Gastrocnemius medialis (tissue), 4 donors: ENCODE measurements around the gene TENM3. TPM values are rescaled to one million over a fixed set of nuclear protein-coding genes. Genes with fewer than 3 reads are reported as not detected.

ENCODE experiments used
- ATAC-seq, 2 donors: fragments of 150-250 bp; one replicate each; pipeline ENCODE4 v1.9.1; 2016
- DNase-seq, 2 donors: peaks; one replicate each; pipeline ENCODE4 v3.0.0-alpha.2; 2019
- H3K27ac ChIP-seq, 4 donors: fragments of 200-600 bp; sonication (generic); 1 replicate in 1 of 4; 2 replicates in 3 of 4; pipeline ENCODE4 v1.5.1; 2016 to 2018; ENCODE audit warnings: mild to moderate bottlenecking in 2 of 4, moderate library complexity in 1 of 4
- H3K27me3 ChIP-seq, 3 donors: fragments of 200-600 bp; sonication (generic) in 2 of 3; 1 replicate in 1 of 3; 2 replicates in 2 of 3; pipeline versions ENCODE4 v1.5.1 to v1.6.0; 2016 to 2019; ENCODE audit warnings: mild to moderate bottlenecking in 1 of 3, moderate library complexity in 1 of 3
- H3K36me3 ChIP-seq, 2 donors: fragments of 200-600 bp; sonication (generic) in 1 of 2; one replicate each; pipeline ENCODE4 v1.5.1; 2017 to 2018
- H3K4me1 ChIP-seq, 2 donors: fragments of 200-600 bp; sonication (generic) in 1 of 2; one replicate each; pipeline ENCODE4 v1.5.1; 2016 to 2017; ENCODE audit warnings: mild to moderate bottlenecking in 2 of 2
- H3K4me3 ChIP-seq, 4 donors: fragments of 200-600 bp; sonication (generic) in 3 of 4; 1 replicate in 1 of 4; 2 replicates in 3 of 4; pipeline ENCODE4 v1.5.1; 2016 to 2019; ENCODE audit warnings: mild to moderate bottlenecking in 2 of 4
- H3K9me3 ChIP-seq, 3 donors: fragments of 200-600 bp; sonication (generic) in 2 of 3; 1 replicate in 1 of 3; 2 replicates in 2 of 3; pipeline ENCODE4 v1.5.1; 2016 to 2019
- POLR2A ChIP-seq, 2 donors: fragments of 450-650 bp; IDR thresholded peaks; one replicate each; pipeline ENCODE4 v1.6.1; 2017; ENCODE audit warnings: antibody characterized with exemption in 2 of 2, mild to moderate bottlenecking in 2 of 2, moderate library complexity in 2 of 2
- in situ Hi-C, 4 donors: fragments of 200-750 bp; cut with MboI; loops; one replicate each; pipeline versions ENCODE4 v1.15.0 to v1.8.0; 2017; ENCODE audit warnings: low sequenced_read_pairs in 4 of 4
- intact Hi-C: fragments of 100-400 bp; cut with DNase I; formaldehyde crosslinking; loops from one replicate; pipeline ENCODE4 v1.15.1; 2023; ENCODE audit warnings: low total_unique reads
- total RNA-seq, 4 donors: library from RNA; depleted of rRNA; stranded (reverse); fragments of >200 nt; gene quantifications; one replicate each; pipeline versions ENCODE4 v1.1.0 to v1.2.3, GENCODE V29; 2016
- TF ChIP-seq, protein P1 (sequence below), 5 experiments: fragments of 450-650 bp in 3 of 5; fragments of 200-600 bp in 2 of 5; sonication (generic) in 2 of 5; IDR thresholded peaks in 4 of 5; conservative IDR thresholded peaks in 1 of 5; 1 replicate in 4 of 5; 2 replicates in 1 of 5; pipeline ENCODE4 v1.5.1; 2016 to 2019; ENCODE audit warnings: antibody characterized with exemption in 5 of 5, mild to moderate bottlenecking in 3 of 5, moderate library complexity in 3 of 5

Gene TENM3
- total RNA-seq, 4 donors from 2014 or later: 8.3 to 16.2 (median 12.3) TPM

DNA sequence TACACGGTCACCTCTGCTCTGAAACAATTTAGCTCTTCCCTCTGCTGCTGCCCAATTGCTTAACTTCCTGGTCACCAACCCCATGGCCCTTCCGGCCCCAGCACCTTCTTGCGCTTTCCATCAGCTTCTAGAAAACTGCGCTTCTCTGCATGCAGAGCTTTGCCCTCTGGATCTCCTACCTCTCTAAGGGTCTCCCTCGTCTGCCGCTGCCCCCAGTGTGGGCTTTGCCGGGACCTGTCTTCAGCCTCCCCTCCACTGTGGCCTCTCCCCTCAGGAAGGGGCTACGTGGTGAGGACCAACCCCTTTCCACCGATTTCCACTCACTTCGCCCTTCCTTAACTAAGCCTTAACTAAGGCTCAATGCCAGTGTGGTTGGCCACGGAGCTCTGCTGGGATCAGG lies 579.4 kb downstream of the TENM3 start:
- intact Hi-C loops (no loop called here), in situ Hi-C loops (no loop called here)
- H3K27me3 ChIP-seq: no peaks in the 10 kb centered on the region
- ATAC-seq (no peak), DNase-seq (no peak)
- no peak overlapping the region for H3K4me3 ChIP-seq
- no peaks in the 10 kb centered on the region for H3K36me3 ChIP-seq
- H3K27ac ChIP-seq: no peak overlapping the region
- no peaks in the 10 kb centered on the region for H3K9me3 ChIP-seq
- H3K4me1 ChIP-seq: no peaks in the 10 kb centered on the region
- TF ChIP-seq, protein P1, sequence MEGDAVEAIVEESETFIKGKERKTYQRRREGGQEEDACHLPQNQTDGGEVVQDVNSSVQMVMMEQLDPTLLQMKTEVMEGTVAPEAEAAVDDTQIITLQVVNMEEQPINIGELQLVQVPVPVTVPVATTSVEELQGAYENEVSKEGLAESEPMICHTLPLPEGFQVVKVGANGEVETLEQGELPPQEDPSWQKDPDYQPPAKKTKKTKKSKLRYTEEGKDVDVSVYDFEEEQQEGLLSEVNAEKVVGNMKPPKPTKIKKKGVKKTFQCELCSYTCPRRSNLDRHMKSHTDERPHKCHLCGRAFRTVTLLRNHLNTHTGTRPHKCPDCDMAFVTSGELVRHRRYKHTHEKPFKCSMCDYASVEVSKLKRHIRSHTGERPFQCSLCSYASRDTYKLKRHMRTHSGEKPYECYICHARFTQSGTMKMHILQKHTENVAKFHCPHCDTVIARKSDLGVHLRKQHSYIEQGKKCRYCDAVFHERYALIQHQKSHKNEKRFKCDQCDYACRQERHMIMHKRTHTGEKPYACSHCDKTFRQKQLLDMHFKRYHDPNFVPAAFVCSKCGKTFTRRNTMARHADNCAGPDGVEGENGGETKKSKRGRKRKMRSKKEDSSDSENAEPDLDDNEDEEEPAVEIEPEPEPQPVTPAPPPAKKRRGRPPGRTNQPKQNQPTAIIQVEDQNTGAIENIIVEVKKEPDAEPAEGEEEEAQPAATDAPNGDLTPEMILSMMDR (IDR thresholded peaks at IDR 0.05 in 4 of 5, conservative IDR thresholded peaks at IDR 0.05 in 1 of 5): no peak
- TF ChIP-seq POLR2A (IDR thresholded peaks at IDR 0.05): no peak

DNA sequence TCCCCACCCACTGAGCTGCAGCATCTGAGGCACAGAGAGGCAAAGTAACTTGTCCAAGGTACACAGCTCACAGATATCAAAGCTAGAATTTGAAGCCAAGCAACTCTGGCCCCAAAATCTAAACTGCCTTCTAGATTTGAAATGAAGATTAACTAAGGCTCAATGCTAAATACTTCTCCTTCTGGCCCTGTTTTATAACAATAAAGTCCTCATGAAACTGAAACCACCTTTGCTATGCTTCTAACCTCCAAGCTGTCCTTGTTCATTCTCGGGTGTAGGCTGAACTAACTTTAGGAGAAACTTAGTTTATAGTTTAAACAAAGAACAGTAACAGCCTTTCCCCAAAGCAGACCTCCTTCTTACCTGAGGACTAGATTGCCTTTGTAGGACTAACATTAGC lies 580.4 kb downstream of the TENM3 start:
- Histone ChIP-seq H3K9me3 (no peaks in the 10 kb centered on the region), H3K27me3 (no peaks in the 10 kb centered on the region), H3K27ac (no peak overlapping the region), H3K4me1 (no peaks in the 10 kb centered on the region), H3K36me3 (no peaks in the 10 kb centered on the region), H3K4me3 (no peak overlapping the region)
- ATAC-seq (no peak), DNase-seq (no peak)
- in situ Hi-C loops: no loop called here
- TF ChIP-seq POLR2A (IDR thresholded peaks at IDR 0.05): no peak
- TF ChIP-seq, protein P1 (IDR thresholded peaks at IDR 0.05 in 4 of 5, conservative IDR thresholded peaks at IDR 0.05 in 1 of 5): no peak
- intact Hi-C loops: no loop called here

DNA sequence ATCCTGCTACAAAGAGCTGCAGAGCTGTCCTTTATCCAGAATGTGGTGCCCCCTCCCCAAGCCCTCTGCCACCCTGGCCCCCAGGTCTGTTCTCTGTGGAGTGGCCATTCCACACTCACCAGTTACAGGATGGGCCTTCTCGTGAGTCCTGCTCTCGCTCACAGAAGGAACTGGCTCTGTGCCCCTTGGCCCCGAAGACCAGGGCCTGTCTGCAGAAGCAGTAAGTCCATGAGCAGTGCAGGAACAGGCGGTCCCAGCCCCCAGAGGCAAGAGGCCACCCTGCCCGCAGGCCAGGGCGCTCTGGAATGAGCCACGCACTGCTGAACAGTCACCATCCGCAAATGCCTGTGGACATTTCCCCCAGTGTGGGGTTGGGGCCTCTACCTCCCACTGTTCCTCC lies 581.8 kb downstream of the TENM3 start:
- H3K27me3 ChIP-seq: no peaks in the 10 kb centered on the region
- H3K9me3 ChIP-seq: no peaks in the 10 kb centered on the region
- in situ Hi-C loops (no loop called here), intact Hi-C loops (no loop called here)
- no peak overlapping the region for H3K27ac ChIP-seq
- H3K4me1 ChIP-seq: no peaks in the 10 kb centered on the region
- H3K36me3 ChIP-seq: no peaks in the 10 kb centered on the region
- DNase-seq: no peak
- TF ChIP-seq, protein P1 (IDR thresholded peaks at IDR 0.05 in 4 of 5, conservative IDR thresholded peaks at IDR 0.05 in 1 of 5): no peak
- no peak for TF ChIP-seq POLR2A (IDR thresholded peaks at IDR 0.05)
- H3K4me3 ChIP-seq: no peak overlapping the region
- ATAC-seq: no peak

DNA sequence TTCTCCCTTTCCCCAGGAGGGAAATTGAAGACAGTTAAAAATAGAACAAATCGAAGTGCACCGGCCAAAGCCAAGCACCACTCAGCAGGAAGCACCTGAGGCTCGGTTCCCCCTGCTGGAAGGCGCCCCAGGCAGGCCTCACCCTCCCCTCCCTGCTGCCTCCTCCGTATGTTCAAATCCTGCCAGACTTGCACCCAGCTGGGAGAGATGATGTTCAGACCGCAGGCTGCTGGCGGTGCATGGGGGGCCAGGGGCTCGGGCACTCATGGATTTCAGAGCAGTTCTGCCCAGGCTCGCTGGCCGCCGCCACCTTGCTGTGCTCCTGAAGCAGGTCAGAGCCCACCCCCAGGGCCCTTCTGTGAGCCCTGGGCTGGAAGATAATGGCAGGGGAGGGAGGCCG lies 582.6 kb downstream of the TENM3 start:
- Histone ChIP-seq H3K4me1 (no peaks in the 10 kb centered on the region), H3K36me3 (no peaks in the 10 kb centered on the region), H3K27me3 (no peaks in the 10 kb centered on the region), H3K9me3 (no peaks in the 10 kb centered on the region), H3K27ac (no peak overlapping the region), H3K4me3 (no peak overlapping the region)
- intact Hi-C loops: no loop called here
- DNase-seq: no peak
- no peak for ATAC-seq
- TF ChIP-seq POLR2A (IDR thresholded peaks at IDR 0.05): no peak
- TF ChIP-seq, protein P1 (IDR thresholded peaks at IDR 0.05 in 4 of 5, conservative IDR thresholded peaks at IDR 0.05 in 1 of 5): no peak
- in situ Hi-C loops: no loop called here

DNA sequence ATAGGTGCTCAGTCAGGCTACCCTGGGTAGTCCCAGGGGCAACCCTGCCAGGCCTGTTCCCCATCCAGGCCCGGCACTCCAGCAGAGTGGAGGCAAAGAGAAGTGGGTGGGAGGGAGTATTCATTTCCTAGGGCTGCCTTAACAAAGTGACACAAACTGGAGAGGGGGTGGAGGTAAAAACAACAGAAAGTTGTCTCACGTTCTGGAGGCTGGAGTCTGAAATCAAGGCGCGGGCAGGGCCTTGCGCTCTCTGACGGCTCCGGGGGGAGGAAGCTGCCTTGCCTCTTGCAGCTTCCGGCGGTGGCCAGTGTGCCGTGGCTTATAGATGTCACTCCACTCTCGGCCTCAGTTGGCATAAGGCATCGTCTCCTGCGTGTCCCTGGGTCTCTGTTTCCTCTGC lies 583.2 kb downstream of the TENM3 start:
- no peaks in the 10 kb centered on the region for H3K9me3 ChIP-seq
- H3K4me3 ChIP-seq: no peak overlapping the region
- DNase-seq (no peak), ATAC-seq (no peak)
- H3K27me3 ChIP-seq: no peaks in the 10 kb centered on the region
- TF ChIP-seq, protein P1 (IDR thresholded peaks at IDR 0.05 in 4 of 5, conservative IDR thresholded peaks at IDR 0.05 in 1 of 5): no peak
- TF ChIP-seq POLR2A (IDR thresholded peaks at IDR 0.05): no peak
- in situ Hi-C loops (no loop called here), intact Hi-C loops (no loop called here)
- no peak overlapping the region for H3K27ac ChIP-seq
- no peaks in the 10 kb centered on the region for H3K4me1 ChIP-seq
- H3K36me3 ChIP-seq: no peaks in the 10 kb centered on the region
